HCT116 (cell line): Measurements from ENCODE around the gene HSD3B2. TPM values are rescaled to one million over a fixed set of nuclear protein-coding genes. Genes with fewer than 3 reads are reported as not detected.

Source experiments
- ATAC-seq: fragments of 200-7000 bp; cut with Tn5 transposase; 2 replicates; pipeline ENCODE4 v1.9.1; 2020; ENCODE audit warnings: mild to moderate bottlenecking, moderate library complexity
- BruUV-seq: library from RNA; stranded (reverse); fragments of 400-500 nt; replicated peaks from 2 replicates; lab custom pipeline; 2021; lab: Mats Ljungman, UMichigan
- CTCF ChIA-PET: fragments of 300-600 bp; sonication (Branson Sonifier 250); formaldehyde crosslinking; loops from one replicate; lab custom pipeline; 2021; ENCODE audit warnings: antibody characterized with exemption; lab: Charles Lee
- POLR2A ChIA-PET: fragments of 300-600, 350-600 bp; sonication (Branson Sonifier 250); formaldehyde crosslinking; loops from one replicate; lab custom pipeline; 2021; ENCODE audit warnings: antibody characterized with exemption; lab: Charles Lee
- RAD21 ChIA-PET, 2 experiments: fragments of 300-600 bp; sonication (Branson Sonifier 250); formaldehyde crosslinking; loops; one replicate each; lab custom pipeline; 2023; ENCODE audit warnings: low total read pairs in 2 of 2; ENCODE audit not compliant: uncharacterized antibody in 2 of 2, unreplicated experiment in 2 of 2, low non-redundant PET in 1 of 2; lab: Charles Lee
- DNase-seq: peaks from one replicate; pipeline ENCODE4 v3.0.0-alpha.2; 2010; ENCODE audit warnings: low read depth, low spot score
- H2AFZ ChIP-seq: fragments of 200-600 bp; shearing (Covaris generic), sonication (generic); 2 replicates; pipeline ENCODE4 v1.6.1; 2017; ENCODE audit warnings: low read depth, mixed run types, mixed read lengths, antibody characterized with exemption, low read length; ENCODE audit not compliant: poor library complexity, severe bottlenecking
- H3K27ac ChIP-seq: 2 replicates; pipeline ENCODE4 v1.5.1; 2012; ENCODE audit warnings: low read depth, low read length
- H3K27me3 ChIP-seq: fragments of 200-600 bp; sonication (generic); 2 replicates; pipeline ENCODE4 v1.6.1; 2016; ENCODE audit warnings: mixed run types, low read length, mixed read lengths; ENCODE audit not compliant: insufficient read depth
- H3K36me3 ChIP-seq, 2 experiments: fragments of 200-500 bp in 1 of 2; fragments of 200-600 bp in 1 of 2; sonication (Bioruptor generic) in 1 of 2; sonication (generic) in 1 of 2; 2 replicates each; pipeline versions ENCODE4 v1.5.1 to v1.6.1; 2014 to 2016; ENCODE audit warnings: low read length in 2 of 2, inconsistent platforms in 1 of 2, mixed read lengths in 1 of 2, mixed run types in 1 of 2; ENCODE audit not compliant: insufficient read depth in 2 of 2, control insufficient read depth in 1 of 2
- H3K4me1 ChIP-seq, 2 experiments: fragments of 200-600 bp in 1 of 2; sonication (generic) in 1 of 2; 2 replicates each; pipeline versions ENCODE4 v1.5.1 to v1.6.1; 2012 to 2017; ENCODE audit warnings: low read length in 2 of 2, inconsistent platforms in 1 of 2, mild to moderate bottlenecking in 1 of 2, mixed read lengths in 1 of 2, mixed run types in 1 of 2, moderate library complexity in 1 of 2; ENCODE audit not compliant: insufficient read depth in 2 of 2, control insufficient read depth in 1 of 2
- H3K4me2 ChIP-seq: fragments of 200-600 bp; sonication (generic); 2 replicates; pipeline ENCODE4 v1.6.1; 2017; ENCODE audit warnings: mixed run types, low read length, mixed read lengths
- H3K4me3 ChIP-seq, 2 experiments: fragments of 200-600 bp in 1 of 2; sonication (generic) in 1 of 2; replicated peaks in 1 of 2; 2 replicates each; pipeline ENCODE4 v1.5.1; 2011 to 2016; ENCODE audit warnings: low read length in 2 of 2, control low read depth in 1 of 2, low read depth in 1 of 2, mild to moderate bottlenecking in 1 of 2, mixed read lengths in 1 of 2, mixed run types in 1 of 2
- H3K79me2 ChIP-seq: fragments of 200-600 bp; sonication (generic); 2 replicates; pipeline ENCODE4 v1.6.1; 2017; ENCODE audit warnings: mild to moderate bottlenecking, mixed run types, low read length, moderate library complexity, mixed read lengths; ENCODE audit not compliant: insufficient read depth
- H3K9ac ChIP-seq: fragments of 200-600 bp; sonication (generic); 2 replicates; pipeline ENCODE4 v1.6.1; 2016; ENCODE audit warnings: low read length, mixed read lengths
- H3K9me2 ChIP-seq: fragments of 200-600 bp; sonication (generic), shearing (Covaris generic); 2 replicates; pipeline ENCODE4 v1.6.1; 2017; ENCODE audit warnings: mixed run types, mild to moderate bottlenecking, moderate library complexity; ENCODE audit not compliant: insufficient read depth
- H3K9me3 ChIP-seq, 2 experiments: fragments of 200-500 bp in 1 of 2; fragments of 200-600 bp in 1 of 2; sonication (Bioruptor generic) in 1 of 2; sonication (generic) in 1 of 2; 2 replicates each; pipeline ENCODE4 v1.6.1; 2014 to 2017; ENCODE audit warnings: low read length in 2 of 2, mixed read lengths in 2 of 2, inconsistent platforms in 1 of 2, low read depth in 1 of 2, mild to moderate bottlenecking in 1 of 2, mixed run types in 1 of 2, moderate library complexity in 1 of 2; ENCODE audit not compliant: control insufficient read depth in 1 of 2, insufficient read depth in 1 of 2
- H4K20me1 ChIP-seq: fragments of 200-600 bp; sonication (generic), shearing (Covaris generic); 2 replicates; pipeline ENCODE4 v1.6.1; 2017; ENCODE audit warnings: mixed run types, mild to moderate bottlenecking, moderate library complexity; ENCODE audit not compliant: insufficient read depth
- CBX3 ChIP-seq: IDR thresholded peaks from 2 replicates; pipeline ENCODE4 v1.6.1; 2012; ENCODE audit warnings: low read depth
- JUND ChIP-seq: IDR thresholded peaks from 2 replicates; pipeline ENCODE4 v1.6.1; 2012
- POLR2A ChIP-seq: IDR thresholded peaks from 2 replicates; pipeline ENCODE4 v1.7.0; 2011; ENCODE audit warnings: borderline replicate concordance; ENCODE audit not compliant: insufficient read depth, insufficient read length; ENCODE audit errors: extremely low read depth
- POLR2AphosphoS5 ChIP-seq: IDR thresholded peaks from 2 replicates; pipeline ENCODE4 v1.6.1; 2011; ENCODE audit warnings: mild to moderate bottlenecking, low read depth, low read length, moderate library complexity
- SP1 ChIP-seq: IDR thresholded peaks from 2 replicates; pipeline ENCODE4 v1.6.1; 2012; ENCODE audit warnings: low read depth
- SRF ChIP-seq: IDR thresholded peaks from 2 replicates; pipeline ENCODE4 v1.6.1; 2012; ENCODE audit warnings: low read depth
- YY1 ChIP-seq: IDR thresholded peaks from 2 replicates; pipeline ENCODE4 v1.6.1; 2011; ENCODE audit warnings: low read length, low read depth, moderate library complexity, mild to moderate bottlenecking; ENCODE audit not compliant: insufficient replicate concordance; ENCODE audit errors: extremely low read depth
- ZNF274 ChIP-seq: fragments of 200-500 bp; sonication (Bioruptor generic); IDR thresholded peaks from 2 replicates; pipeline ENCODE4 v1.6.1; 2014; ENCODE audit warnings: mild to moderate bottlenecking, low read depth, low read length, inconsistent platforms
- intact Hi-C: fragments of 100-400 bp; cut with micrococcal nuclease; formaldehyde crosslinking; loops from 2 replicates; pipeline ENCODE4 v1.10.0; 2022
- total RNA-seq: library from RNA; stranded (reverse); gene quantifications from one replicate; pipeline ENCODE4 v1.2.1, GENCODE V29; 2021; ENCODE audit not compliant: unreplicated experiment
- TF ChIP-seq, protein P1 (sequence below): IDR thresholded peaks from 2 replicates; pipeline ENCODE4 v1.6.1; 2011; ENCODE audit warnings: mild to moderate bottlenecking, low read length, moderate library complexity; ENCODE audit not compliant: insufficient replicate concordance; ENCODE audit errors: extremely low read depth
- TF ChIP-seq, protein P2 (sequence below): IDR thresholded peaks from 2 replicates; pipeline ENCODE4 v1.6.1; 2012
- TF ChIP-seq, protein P3 (sequence below): IDR thresholded peaks from 2 replicates; pipeline ENCODE4 v1.6.1; 2012
- TF ChIP-seq, protein P4 (sequence below), 3 experiments: fragments of 200-600 bp in 1 of 3; sonication (generic) in 1 of 3; IDR thresholded peaks in 2 of 3; conservative IDR thresholded peaks in 1 of 3; 2 replicates each; pipeline ENCODE4 v1.5.1; 2012 to 2017; ENCODE audit warnings: low read depth in 2 of 3, low read length in 2 of 3, antibody characterized with exemption in 1 of 3, borderline replicate concordance in 1 of 3, control low read depth in 1 of 3, mild to moderate bottlenecking in 1 of 3, mixed read lengths in 1 of 3, mixed run types in 1 of 3, moderate library complexity in 1 of 3; ENCODE audit not compliant: insufficient read depth in 1 of 3

Gene HSD3B2
- total RNA-seq, 1 experiment from 2014 or later: 1.4 TPM

DNA sequence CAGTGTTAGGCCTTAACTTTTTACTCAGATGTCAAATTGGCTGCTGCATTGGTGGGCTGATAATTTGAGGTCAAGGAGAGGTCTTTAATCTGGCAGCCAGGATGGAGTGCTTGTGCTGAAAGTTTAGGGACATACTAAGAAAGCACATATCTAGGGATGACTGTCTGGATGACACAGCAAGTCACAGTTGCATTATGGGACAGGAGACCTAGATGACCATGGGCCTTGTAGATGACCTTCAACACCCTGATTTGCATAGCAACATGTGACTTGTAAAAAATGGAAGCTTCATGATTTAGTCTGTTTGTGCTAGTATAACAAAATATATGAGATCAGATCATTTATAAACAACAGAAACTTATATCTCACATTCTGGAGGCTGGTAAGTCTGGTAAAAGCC is 18.0 kb upstream of the HSD3B2 start:
- H3K4me2 ChIP-seq: no peak overlapping the region
- no peaks in the 10 kb centered on the region for H3K36me3 ChIP-seq
- no peaks in the 10 kb centered on the region for H3K9me3 ChIP-seq
- ChIA-PET CTCF (no interaction called here), POLR2A (no interaction called here), RAD21 (no interaction called here)
- H3K27me3 ChIP-seq: no peaks in the 10 kb centered on the region
- no peak for TF ChIP-seq SP1
- TF ChIP-seq, protein P1, sequence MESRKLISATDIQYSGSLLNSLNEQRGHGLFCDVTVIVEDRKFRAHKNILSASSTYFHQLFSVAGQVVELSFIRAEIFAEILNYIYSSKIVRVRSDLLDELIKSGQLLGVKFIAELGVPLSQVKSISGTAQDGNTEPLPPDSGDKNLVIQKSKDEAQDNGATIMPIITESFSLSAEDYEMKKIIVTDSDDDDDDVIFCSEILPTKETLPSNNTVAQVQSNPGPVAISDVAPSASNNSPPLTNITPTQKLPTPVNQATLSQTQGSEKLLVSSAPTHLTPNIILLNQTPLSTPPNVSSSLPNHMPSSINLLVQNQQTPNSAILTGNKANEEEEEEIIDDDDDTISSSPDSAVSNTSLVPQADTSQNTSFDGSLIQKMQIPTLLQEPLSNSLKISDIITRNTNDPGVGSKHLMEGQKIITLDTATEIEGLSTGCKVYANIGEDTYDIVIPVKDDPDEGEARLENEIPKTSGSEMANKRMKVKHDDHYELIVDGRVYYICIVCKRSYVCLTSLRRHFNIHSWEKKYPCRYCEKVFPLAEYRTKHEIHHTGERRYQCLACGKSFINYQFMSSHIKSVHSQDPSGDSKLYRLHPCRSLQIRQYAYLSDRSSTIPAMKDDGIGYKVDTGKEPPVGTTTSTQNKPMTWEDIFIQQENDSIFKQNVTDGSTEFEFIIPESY: no peak
- no peak for TF ChIP-seq POLR2AphosphoS5
- no peak for TF ChIP-seq POLR2A
- TF ChIP-seq, protein P2, sequence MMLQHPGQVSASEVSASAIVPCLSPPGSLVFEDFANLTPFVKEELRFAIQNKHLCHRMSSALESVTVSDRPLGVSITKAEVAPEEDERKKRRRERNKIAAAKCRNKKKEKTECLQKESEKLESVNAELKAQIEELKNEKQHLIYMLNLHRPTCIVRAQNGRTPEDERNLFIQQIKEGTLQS: no peak
- TF ChIP-seq, protein P3, sequence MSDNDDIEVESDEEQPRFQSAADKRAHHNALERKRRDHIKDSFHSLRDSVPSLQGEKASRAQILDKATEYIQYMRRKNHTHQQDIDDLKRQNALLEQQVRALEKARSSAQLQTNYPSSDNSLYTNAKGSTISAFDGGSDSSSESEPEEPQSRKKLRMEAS: no peak
- no peak for TF ChIP-seq JUND
- TF ChIP-seq, protein P4, sequence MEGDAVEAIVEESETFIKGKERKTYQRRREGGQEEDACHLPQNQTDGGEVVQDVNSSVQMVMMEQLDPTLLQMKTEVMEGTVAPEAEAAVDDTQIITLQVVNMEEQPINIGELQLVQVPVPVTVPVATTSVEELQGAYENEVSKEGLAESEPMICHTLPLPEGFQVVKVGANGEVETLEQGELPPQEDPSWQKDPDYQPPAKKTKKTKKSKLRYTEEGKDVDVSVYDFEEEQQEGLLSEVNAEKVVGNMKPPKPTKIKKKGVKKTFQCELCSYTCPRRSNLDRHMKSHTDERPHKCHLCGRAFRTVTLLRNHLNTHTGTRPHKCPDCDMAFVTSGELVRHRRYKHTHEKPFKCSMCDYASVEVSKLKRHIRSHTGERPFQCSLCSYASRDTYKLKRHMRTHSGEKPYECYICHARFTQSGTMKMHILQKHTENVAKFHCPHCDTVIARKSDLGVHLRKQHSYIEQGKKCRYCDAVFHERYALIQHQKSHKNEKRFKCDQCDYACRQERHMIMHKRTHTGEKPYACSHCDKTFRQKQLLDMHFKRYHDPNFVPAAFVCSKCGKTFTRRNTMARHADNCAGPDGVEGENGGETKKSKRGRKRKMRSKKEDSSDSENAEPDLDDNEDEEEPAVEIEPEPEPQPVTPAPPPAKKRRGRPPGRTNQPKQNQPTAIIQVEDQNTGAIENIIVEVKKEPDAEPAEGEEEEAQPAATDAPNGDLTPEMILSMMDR (IDR thresholded peaks at IDR 0.05 in 2 of 3, conservative IDR thresholded peaks at IDR 0.05 in 1 of 3; ENCODE audit: borderline replicate concordance in 1 of 3, insufficient read depth in 1 of 3, low read depth in 2 of 3, low read length in 2 of 3): no peak
- no peak for TF ChIP-seq SRF
- TF ChIP-seq CBX3: no peak
- TF ChIP-seq ZNF274: no peak
- TF ChIP-seq YY1: no peak
- no peak overlapping the region for H3K9ac ChIP-seq
- DNase-seq (no peak), ATAC-seq (no peak)
- H3K4me3 ChIP-seq: no peak overlapping the region
- H4K20me1 ChIP-seq: no peaks in the 10 kb centered on the region
- no peaks in the 10 kb centered on the region for H3K79me2 ChIP-seq
- H3K9me2 ChIP-seq: no peaks in the 10 kb centered on the region
- no peaks in the 10 kb centered on the region for H3K4me1 ChIP-seq
- H3K27ac ChIP-seq: no peak overlapping the region
- intact Hi-C loops: no loop called here
- H2AFZ ChIP-seq: no peak overlapping the region
- no TSS peak for BruUV-seq
